KMS-11 (cell line): ENCODE measurements around the gene CDH26.

ENCODE experiments used
- H2AFZ ChIP-seq: fragments of 200-600 bp; sonication (generic); 2 replicates; pipeline ENCODE4 v1.6.1; 2016; ENCODE audit warnings: antibody characterized with exemption, mixed run types, low read depth
- H3K27ac ChIP-seq: fragments of 200-600 bp; sonication (generic); 2 replicates; pipeline ENCODE4 v1.6.1; 2016; ENCODE audit warnings: mild to moderate bottlenecking, mixed run types
- H3K27me3 ChIP-seq: fragments of 200-600 bp; sonication (generic); 2 replicates; pipeline ENCODE4 v1.6.1; 2017; ENCODE audit warnings: mild to moderate bottlenecking, low read depth, mixed run types, moderate library complexity; ENCODE audit not compliant: insufficient read depth
- H3K36me3 ChIP-seq: fragments of 200-600 bp; sonication (generic); 2 replicates; pipeline ENCODE4 v1.6.1; 2017; ENCODE audit warnings: mild to moderate bottlenecking, mixed run types; ENCODE audit not compliant: insufficient read depth
- H3K4me1 ChIP-seq: fragments of 200-600 bp; sonication (generic); 2 replicates; pipeline ENCODE4 v1.6.1; 2016; ENCODE audit warnings: mild to moderate bottlenecking, low read depth, mixed run types; ENCODE audit not compliant: poor library complexity, severe bottlenecking
- H3K4me2 ChIP-seq: fragments of 200-600 bp; sonication (generic); 2 replicates; pipeline ENCODE4 v1.7.0; 2016; ENCODE audit warnings: mild to moderate bottlenecking, mixed run types
- H3K4me3 ChIP-seq: fragments of 200-600 bp; sonication (generic); IDR thresholded peaks from 2 replicates; pipeline ENCODE4 v1.6.1; 2017; ENCODE audit warnings: low read depth, low read length, mixed read lengths; ENCODE audit not compliant: insufficient read depth
- H3K79me2 ChIP-seq: fragments of 200-600 bp; sonication (generic); 2 replicates; pipeline ENCODE4 v1.6.1; 2016; ENCODE audit warnings: low read depth, mixed run types; ENCODE audit not compliant: insufficient read depth
- H3K9ac ChIP-seq: fragments of 200-600 bp; sonication (generic); 2 replicates; pipeline ENCODE4 v1.6.1; 2016; ENCODE audit warnings: mild to moderate bottlenecking, mixed run types
- H4K20me1 ChIP-seq: fragments of 200-600 bp; sonication (generic); 2 replicates; pipeline ENCODE4 v1.6.1; 2016; ENCODE audit warnings: mild to moderate bottlenecking, mixed run types; ENCODE audit not compliant: insufficient read depth
- CTCF ChIP-seq: fragments of 200-600 bp; sonication (generic); conservative IDR thresholded peaks from 2 replicates; pipeline ENCODE4 v1.6.1; 2017; ENCODE audit warnings: low read depth, mild to moderate bottlenecking, antibody characterized with exemption, low read length, moderate library complexity, mixed read lengths

Gene CDH26

GRCh38 chr20:60054716-60055634 is 96.8 kb downstream of the CDH26 start:
- Histone ChIP-seq H3K27me3 (no peaks in the 10 kb centered on the region), H3K79me2 (no peaks in the 10 kb centered on the region), H3K27ac (no peak overlapping the region), H3K4me3 (no peak overlapping the region), H3K4me2 (no peak overlapping the region), H4K20me1 (no peaks in the 10 kb centered on the region), H2AFZ (no peak overlapping the region), H3K36me3 (no peaks in the 10 kb centered on the region), H3K4me1 (no peaks in the 10 kb centered on the region), H3K9ac (no peak overlapping the region)
- TF ChIP-seq CTCF, result no peak

DNA sequence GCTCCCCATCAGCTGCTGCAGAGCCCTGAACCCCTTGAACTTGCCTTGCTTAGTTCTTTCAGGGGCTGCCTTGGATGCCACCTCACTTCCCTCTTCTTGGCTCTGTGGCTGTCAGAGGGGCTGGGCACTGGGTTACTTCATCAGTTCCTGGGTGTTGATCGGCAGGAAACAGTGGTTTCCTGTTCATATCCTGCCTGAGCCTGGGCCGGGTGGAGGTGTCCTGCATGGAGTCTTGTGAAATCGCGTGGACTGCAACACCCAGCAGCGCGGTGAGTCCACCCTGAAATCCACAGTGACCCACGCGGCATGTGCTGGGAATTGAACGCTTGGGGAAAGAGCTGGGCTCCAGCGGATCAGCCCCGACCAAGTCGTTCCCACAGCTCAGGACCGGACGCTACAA is 97.5 kb downstream of the CDH26 start:
- TF ChIP-seq CTCF, result no peak
- Histone ChIP-seq H3K4me1 (no peaks in the 10 kb centered on the region), H3K27me3 (no peaks in the 10 kb centered on the region), H3K9ac (no peak overlapping the region), H4K20me1 (no peaks in the 10 kb centered on the region), H3K4me2 (no peak overlapping the region), H3K27ac (no peak overlapping the region), H3K79me2 (no peaks in the 10 kb centered on the region), H3K4me3 (no peak overlapping the region), H2AFZ (no peak overlapping the region), H3K36me3 (no peaks in the 10 kb centered on the region)

GRCh38 chr20:60056407-60057122 is 98.3 kb downstream of the CDH26 start:
- no peak overlapping the region for H3K27ac ChIP-seq
- H3K79me2 ChIP-seq, result no peaks in the 10 kb centered on the region
- H3K4me2 ChIP-seq, result no peak overlapping the region
- no peak for TF ChIP-seq CTCF
- H3K4me3 ChIP-seq, result no peak overlapping the region
- H3K4me1 ChIP-seq, result no peaks in the 10 kb centered on the region
- no peak overlapping the region for H3K9ac ChIP-seq
- H4K20me1 ChIP-seq, result no peaks in the 10 kb centered on the region
- H2AFZ ChIP-seq, result no peak overlapping the region
- H3K36me3 ChIP-seq, result no peaks in the 10 kb centered on the region
- H3K27me3 ChIP-seq, result no peaks in the 10 kb centered on the region

- Histone ChIP-seq H3K27ac (no peak overlapping the region), H3K36me3 (no peaks in the 10 kb centered on the region), H2AFZ (peak overlapping the region; percentile 39; the same call in 1 of the 2 replicates), H3K79me2 (no peaks in the 10 kb centered on the region), H3K27me3 (no peaks in the 10 kb centered on the region), H3K4me3 (no peak overlapping the region), H3K4me1 (no peaks in the 10 kb centered on the region), H3K9ac (no peak overlapping the region), H4K20me1 (no peaks in the 10 kb centered on the region), H3K4me2 (no peak overlapping the region)
- peak; percentile 95 for TF ChIP-seq CTCF
Measured at GRCh38 chr20:60057123-60057865, 99.1 kb downstream of the CDH26 start.
